Neural cell (in vitro differentiated cells): ENCODE results near the gene NAA50. TPM values are rescaled to one million over a fixed set of nuclear protein-coding genes. Genes with fewer than 3 reads are reported as not detected.

Experiments used
- H2AFZ ChIP-seq: fragments of 200-600, 300-800 bp; sonication (generic), shearing (Covaris generic); 2 replicates; pipeline ENCODE4 v1.6.0; 2014; ENCODE audit warnings: low read depth, mild to moderate bottlenecking, antibody characterized with exemption, low read length, moderate library complexity
- H3F3A ChIP-seq: fragments of 200-600 bp; shearing (Covaris generic); 2 replicates; pipeline ENCODE4 v1.6.1; 2016; ENCODE audit warnings: mild to moderate bottlenecking, moderate library complexity, mixed read lengths, antibody characterized with exemption, low read length; ENCODE audit not compliant: insufficient read depth, poor library complexity, severe bottlenecking
- H3K27ac ChIP-seq: fragments of 200-600, 300-800 bp; sonication (generic), shearing (Covaris generic); 2 replicates; pipeline ENCODE4 v1.5.1; 2014; ENCODE audit warnings: mild to moderate bottlenecking, low read length, moderate library complexity
- H3K27me3 ChIP-seq: fragments of 300-800, 200-600 bp; sonication (generic), shearing (Covaris generic); 2 replicates; pipeline ENCODE4 v1.6.0; 2014; ENCODE audit warnings: mild to moderate bottlenecking, low read depth, low read length, moderate library complexity; ENCODE audit not compliant: insufficient read depth
- H3K36me3 ChIP-seq: fragments of 300-800, 200-600 bp; sonication (generic), shearing (Covaris generic); 2 replicates; pipeline ENCODE4 v1.5.1; 2014; ENCODE audit warnings: mild to moderate bottlenecking, antibody characterized with exemption, low read length, moderate library complexity; ENCODE audit not compliant: insufficient read depth
- H3K4me2 ChIP-seq: fragments of 300-800, 200-600 bp; sonication (generic), shearing (Covaris generic); 2 replicates; pipeline ENCODE4 v1.6.0; 2014; ENCODE audit warnings: mild to moderate bottlenecking, low read length
- H3K4me3 ChIP-seq: fragments of 300-800, 200-600 bp; sonication (generic), shearing (Covaris generic); 2 replicates; pipeline ENCODE4 v1.5.1; 2014; ENCODE audit warnings: mild to moderate bottlenecking, low read length, moderate library complexity
- H3K79me2 ChIP-seq: fragments of 200-600 bp; shearing (Covaris generic); replicated peaks from 2 replicates; pipeline ENCODE4 v1.6.0; 2014; ENCODE audit warnings: mild to moderate bottlenecking, low read length, moderate library complexity; ENCODE audit not compliant: insufficient read depth
- H3K9ac ChIP-seq: fragments of 300-800, 200-600 bp; sonication (generic), shearing (Covaris generic); 2 replicates; pipeline ENCODE4 v1.6.1; 2016; ENCODE audit warnings: mild to moderate bottlenecking, low read length, mixed read lengths
- H3K9me2 ChIP-seq: fragments of 200-600 bp; shearing (Covaris generic); 2 replicates; pipeline ENCODE4 v1.6.1; 2016; ENCODE audit warnings: mild to moderate bottlenecking, low read length, mixed read lengths; ENCODE audit not compliant: insufficient read depth
- H3K9me3 ChIP-seq: fragments of 200-600, 300-800 bp; sonication (generic), shearing (Covaris generic); 2 replicates; pipeline ENCODE4 v1.6.1; 2016; ENCODE audit warnings: mild to moderate bottlenecking, mixed run types, low read length, moderate library complexity, mixed read lengths
- H4K20me1 ChIP-seq: fragments of 200-600 bp; shearing (Covaris generic); 2 replicates; pipeline ENCODE4 v1.6.1; 2016; ENCODE audit warnings: mild to moderate bottlenecking, mixed run types; ENCODE audit not compliant: insufficient read depth
- EP300 ChIP-seq: fragments of 450-650 bp; conservative IDR thresholded peaks from 2 replicates; pipeline ENCODE4 v1.6.1; 2014; ENCODE audit warnings: antibody characterized with exemption, mild to moderate bottlenecking, moderate library complexity; ENCODE audit not compliant: poor library complexity, severe bottlenecking
- EZH2 ChIP-seq: fragments of 200-600, 300-800 bp; shearing (Covaris generic), sonication (generic); IDR thresholded peaks from 2 replicates; pipeline ENCODE4 v1.6.1; 2014; ENCODE audit warnings: antibody characterized with exemption, low read length, borderline replicate concordance, mild to moderate bottlenecking; ENCODE audit not compliant: insufficient read depth, poor library complexity, severe bottlenecking
- MXI1 ChIP-seq: fragments of 450-650 bp; conservative IDR thresholded peaks from 2 replicates; pipeline ENCODE4 v1.6.1; 2014; ENCODE audit warnings: antibody characterized with exemption, mild to moderate bottlenecking; ENCODE audit not compliant: poor library complexity, severe bottlenecking
- POLR2AphosphoS5 ChIP-seq: IDR thresholded peaks from 2 replicates; pipeline ENCODE4 v1.6.1; 2012
- RAD21 ChIP-seq: fragments of 450-650 bp; conservative IDR thresholded peaks from 2 replicates; pipeline ENCODE4 v1.6.1; 2014; ENCODE audit warnings: antibody characterized with exemption, mild to moderate bottlenecking, moderate library complexity
- REST ChIP-seq: IDR thresholded peaks from 2 replicates; pipeline ENCODE4 v1.6.1; 2012; ENCODE audit warnings: borderline replicate concordance
- SMC3 ChIP-seq: fragments of 450-650 bp; conservative IDR thresholded peaks from 2 replicates; pipeline ENCODE4 v1.6.1; 2014; ENCODE audit warnings: antibody characterized with exemption, mild to moderate bottlenecking, moderate library complexity; ENCODE audit not compliant: poor library complexity
- TAF1 ChIP-seq: IDR thresholded peaks from 2 replicates; pipeline ENCODE4 v1.6.1; 2012; ENCODE audit warnings: low read depth
- polyA plus RNA-seq: library from polyadenylated mRNA; depleted of rRNA; stranded (reverse); fragments of >200 nt; gene quantifications from 2 replicates; pipeline ENCODE4 v1.2.3, GENCODE V29; 2014
- TF ChIP-seq, protein P1 (sequence below): fragments of 450-650 bp; IDR thresholded peaks from 2 replicates; pipeline ENCODE4 v1.5.1; 2014; ENCODE audit warnings: antibody characterized with exemption, mild to moderate bottlenecking, moderate library complexity; ENCODE audit not compliant: poor library complexity, severe bottlenecking

The NAA50 gene
- polyA plus RNA-seq, 1 donor from 2014 or later = 69.6 TPM

- Histone ChIP-seq H3F3A (peaks cover 4% of the 10 kb centered on the region), H3K36me3 (no peaks in the 10 kb centered on the region), H2AFZ (no peak overlapping the region), H3K4me2 (no peak overlapping the region), H3K9me2 (no peaks in the 10 kb centered on the region), H3K9ac (no peak overlapping the region), H3K4me3 (peak overlapping the region; percentile 89), H3K27ac (no peak overlapping the region), H3K79me2 (peaks cover 75% of the 10 kb centered on the region), H3K27me3 (no peaks in the 10 kb centered on the region), H4K20me1 (no peaks in the 10 kb centered on the region), H3K9me3 (no peaks in the 10 kb centered on the region)
- no peak for TF ChIP-seq TAF1
- TF ChIP-seq RAD21 = no peak
- TF ChIP-seq REST = no peak
- TF ChIP-seq MXI1 = no peak
- no peak for TF ChIP-seq EP300
- no peak for TF ChIP-seq EZH2
- TF ChIP-seq, protein P1, sequence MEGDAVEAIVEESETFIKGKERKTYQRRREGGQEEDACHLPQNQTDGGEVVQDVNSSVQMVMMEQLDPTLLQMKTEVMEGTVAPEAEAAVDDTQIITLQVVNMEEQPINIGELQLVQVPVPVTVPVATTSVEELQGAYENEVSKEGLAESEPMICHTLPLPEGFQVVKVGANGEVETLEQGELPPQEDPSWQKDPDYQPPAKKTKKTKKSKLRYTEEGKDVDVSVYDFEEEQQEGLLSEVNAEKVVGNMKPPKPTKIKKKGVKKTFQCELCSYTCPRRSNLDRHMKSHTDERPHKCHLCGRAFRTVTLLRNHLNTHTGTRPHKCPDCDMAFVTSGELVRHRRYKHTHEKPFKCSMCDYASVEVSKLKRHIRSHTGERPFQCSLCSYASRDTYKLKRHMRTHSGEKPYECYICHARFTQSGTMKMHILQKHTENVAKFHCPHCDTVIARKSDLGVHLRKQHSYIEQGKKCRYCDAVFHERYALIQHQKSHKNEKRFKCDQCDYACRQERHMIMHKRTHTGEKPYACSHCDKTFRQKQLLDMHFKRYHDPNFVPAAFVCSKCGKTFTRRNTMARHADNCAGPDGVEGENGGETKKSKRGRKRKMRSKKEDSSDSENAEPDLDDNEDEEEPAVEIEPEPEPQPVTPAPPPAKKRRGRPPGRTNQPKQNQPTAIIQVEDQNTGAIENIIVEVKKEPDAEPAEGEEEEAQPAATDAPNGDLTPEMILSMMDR = no peak
- TF ChIP-seq SMC3 = no peak
- no peak for TF ChIP-seq POLR2AphosphoS5
Measured at GRCh38 chr3:113743006-113743630, 2.9 kb downstream of the NAA50 start.

DNA sequence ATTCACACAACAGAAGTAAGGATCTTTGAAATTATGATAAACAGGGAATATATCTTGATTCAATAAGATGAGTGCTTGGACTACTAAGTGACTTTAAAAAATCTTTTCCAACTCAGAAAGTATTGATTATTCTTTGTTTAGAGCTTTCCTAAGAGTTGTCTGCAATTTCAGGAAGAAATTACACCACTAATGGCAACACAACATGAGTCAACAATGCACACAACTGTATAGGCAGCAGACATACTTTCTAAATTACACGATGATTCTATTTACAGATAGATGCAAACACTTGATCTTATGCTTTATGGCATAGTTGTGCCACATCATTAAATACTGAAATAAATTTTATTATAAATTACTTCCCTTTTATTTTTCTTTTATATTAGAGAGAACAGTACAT, 4.4 kb downstream of the NAA50 start:
- no peaks in the 10 kb centered on the region for H3K9me3 ChIP-seq
- H3K9me2 ChIP-seq = no peaks in the 10 kb centered on the region
- no peak overlapping the region for H3K4me3 ChIP-seq
- TF ChIP-seq EP300 = no peak
- no peak for TF ChIP-seq RAD21
- TF ChIP-seq TAF1 = no peak
- TF ChIP-seq SMC3 = no peak
- TF ChIP-seq REST = no peak
- TF ChIP-seq EZH2 = no peak
- no peak for TF ChIP-seq MXI1
- TF ChIP-seq, protein P1 = no peak
- no peak for TF ChIP-seq POLR2AphosphoS5
- no peak overlapping the region for H2AFZ ChIP-seq
- no peaks in the 10 kb centered on the region for H3K36me3 ChIP-seq
- peaks cover 4% of the 10 kb centered on the region for H3F3A ChIP-seq
- H3K27ac ChIP-seq = no peak overlapping the region
- H3K9ac ChIP-seq = no peak overlapping the region
- no peak overlapping the region for H3K4me2 ChIP-seq
- H4K20me1 ChIP-seq = no peaks in the 10 kb centered on the region
- H3K79me2 ChIP-seq = peaks cover 77% of the 10 kb centered on the region
- H3K27me3 ChIP-seq = no peaks in the 10 kb centered on the region
